ENCODE data around the gene FOSL2.

FOSL2 gene

GRCh38 chr2:28431741-28432140 lies 39.1 kb downstream of the FOSL2 start:
- no peak overlapping the region for H3K4me3 ChIP-seq (ENCODE audit: insufficient read depth, low read depth, low read length)
- no peaks in the 10 kb centered on the region for H3K36me3 ChIP-seq (ENCODE audit: control insufficient read depth, insufficient read depth, low read length)
- no peaks in the 10 kb centered on the region for H3K4me1 ChIP-seq (ENCODE audit: control insufficient read depth, insufficient read depth, low read length)
- H3K27ac ChIP-seq (ENCODE audit: insufficient read depth, low read depth, low read length, poor library complexity, severe bottlenecking), result no peak overlapping the region
- WGBS, 2 experiments, result 90 to 93% methylated on average over 4 of the region's 4 CpGs
- no peaks in the 10 kb centered on the region for H3K9me3 ChIP-seq (ENCODE audit: control insufficient read depth, low read length)
- no peaks in the 10 kb centered on the region for H3K27me3 ChIP-seq (ENCODE audit: control insufficient read depth, insufficient read depth, low read length, poor library complexity, severe bottlenecking)

GRCh38 chr2:28432362-28432761 lies 39.7 kb downstream of the FOSL2 start:
- no peak overlapping the region for H3K4me3 ChIP-seq (ENCODE audit: insufficient read depth, low read depth, low read length)
- no peaks in the 10 kb centered on the region for H3K27me3 ChIP-seq (ENCODE audit: control insufficient read depth, insufficient read depth, low read length, poor library complexity, severe bottlenecking)
- H3K36me3 ChIP-seq (ENCODE audit: control insufficient read depth, insufficient read depth, low read length), result no peaks in the 10 kb centered on the region
- no peaks in the 10 kb centered on the region for H3K9me3 ChIP-seq (ENCODE audit: control insufficient read depth, low read length)
- no peaks in the 10 kb centered on the region for H3K4me1 ChIP-seq (ENCODE audit: control insufficient read depth, insufficient read depth, low read length)
- 94 to 97% methylated on average over 8 of the region's 8 CpGs for WGBS, 2 experiments
- H3K27ac ChIP-seq (ENCODE audit: insufficient read depth, low read depth, low read length, poor library complexity, severe bottlenecking), result no peak overlapping the region

GRCh38 chr2:28433215-28433614 lies 40.6 kb downstream of the FOSL2 start:
- Histone ChIP-seq H3K4me3 (ENCODE audit: insufficient read depth, low read depth, low read length) (no peak overlapping the region), H3K27me3 (ENCODE audit: control insufficient read depth, insufficient read depth, low read length, poor library complexity, severe bottlenecking) (no peaks in the 10 kb centered on the region), H3K4me1 (ENCODE audit: control insufficient read depth, insufficient read depth, low read length) (no peaks in the 10 kb centered on the region), H3K27ac (ENCODE audit: insufficient read depth, low read depth, low read length, poor library complexity, severe bottlenecking) (no peak overlapping the region), H3K36me3 (ENCODE audit: control insufficient read depth, insufficient read depth, low read length) (no peaks in the 10 kb centered on the region), H3K9me3 (ENCODE audit: control insufficient read depth, low read length) (no peaks in the 10 kb centered on the region)
- 94% methylated on average over 2 of the region's 2 CpGs for WGBS, 2 experiments

GRCh38 chr2:28433935-28434599 lies 41.4 kb downstream of the FOSL2 start:
- H3K9me3 ChIP-seq (ENCODE audit: control insufficient read depth, low read length), result no peaks in the 10 kb centered on the region
- no peaks in the 10 kb centered on the region for H3K27me3 ChIP-seq (ENCODE audit: control insufficient read depth, insufficient read depth, low read length, poor library complexity, severe bottlenecking)
- no peaks in the 10 kb centered on the region for H3K36me3 ChIP-seq (ENCODE audit: control insufficient read depth, insufficient read depth, low read length)
- H3K4me1 ChIP-seq (ENCODE audit: control insufficient read depth, insufficient read depth, low read length), result no peaks in the 10 kb centered on the region
- no peak overlapping the region for H3K27ac ChIP-seq (ENCODE audit: insufficient read depth, low read depth, low read length, poor library complexity, severe bottlenecking)
- no peak overlapping the region for H3K4me3 ChIP-seq (ENCODE audit: insufficient read depth, low read depth, low read length)
- WGBS, 2 experiments, result 94 to 95% methylated on average over 8 of the region's 8 CpGs

GRCh38 chr2:28434600-28434989 lies 41.9 kb downstream of the FOSL2 start:
- Histone ChIP-seq H3K27me3 (ENCODE audit: control insufficient read depth, insufficient read depth, low read length, poor library complexity, severe bottlenecking) (no peaks in the 10 kb centered on the region), H3K27ac (ENCODE audit: insufficient read depth, low read depth, low read length, poor library complexity, severe bottlenecking) (no peak overlapping the region), H3K4me3 (ENCODE audit: insufficient read depth, low read depth, low read length) (no peak overlapping the region), H3K36me3 (ENCODE audit: control insufficient read depth, insufficient read depth, low read length) (no peaks in the 10 kb centered on the region), H3K4me1 (ENCODE audit: control insufficient read depth, insufficient read depth, low read length) (no peaks in the 10 kb centered on the region), H3K9me3 (ENCODE audit: control insufficient read depth, low read length) (no peaks in the 10 kb centered on the region)
- WGBS, 2 experiments, result 89 to 95% methylated on average over 5 of the region's 5 CpGs

- H3K9me3 ChIP-seq (ENCODE audit: control insufficient read depth, low read length), result no peaks in the 10 kb centered on the region
- WGBS, 2 experiments, result 93 to 97% methylated on average over 4 of the region's 4 CpGs
- no peak overlapping the region for H3K27ac ChIP-seq (ENCODE audit: insufficient read depth, low read depth, low read length, poor library complexity, severe bottlenecking)
Measured at GRCh38 chr2:28435241-28435640, 42.6 kb downstream of the FOSL2 start.

GRCh38 chr2:28435814-28436351 lies 43.2 kb downstream of the FOSL2 start:
- WGBS, 2 experiments, result 88 to 94% methylated on average over 3 of the region's 4 CpGs

More at GRCh38 chr2:28435241-28435640, 42.6 kb downstream of the FOSL2 start:
- Histone ChIP-seq H3K36me3 (ENCODE audit: control insufficient read depth, insufficient read depth, low read length) (no peaks in the 10 kb centered on the region), H3K4me3 (ENCODE audit: insufficient read depth, low read depth, low read length) (no peak overlapping the region), H3K4me1 (ENCODE audit: control insufficient read depth, insufficient read depth, low read length) (no peaks in the 10 kb centered on the region), H3K27me3 (ENCODE audit: control insufficient read depth, insufficient read depth, low read length, poor library complexity, severe bottlenecking) (no peaks in the 10 kb centered on the region)

GRCh38 chr2:28436525-28437051 lies 43.9 kb downstream of the FOSL2 start:
- Histone ChIP-seq H3K4me1 (ENCODE audit: control insufficient read depth, insufficient read depth, low read length) (no peaks in the 10 kb centered on the region), H3K27me3 (ENCODE audit: control insufficient read depth, insufficient read depth, low read length, poor library complexity, severe bottlenecking) (no peaks in the 10 kb centered on the region), H3K9me3 (ENCODE audit: control insufficient read depth, low read length) (no peaks in the 10 kb centered on the region), H3K36me3 (ENCODE audit: control insufficient read depth, insufficient read depth, low read length) (no peaks in the 10 kb centered on the region), H3K27ac (ENCODE audit: insufficient read depth, low read depth, low read length, poor library complexity, severe bottlenecking) (no peak overlapping the region), H3K4me3 (ENCODE audit: insufficient read depth, low read depth, low read length) (no peak overlapping the region)
- WGBS, 2 experiments, result 91 to 94% methylated on average over 17 of the region's 17 CpGs

More at GRCh38 chr2:28435814-28436351, 43.2 kb downstream of the FOSL2 start:
- Histone ChIP-seq H3K9me3 (ENCODE audit: control insufficient read depth, low read length) (no peaks in the 10 kb centered on the region), H3K36me3 (ENCODE audit: control insufficient read depth, insufficient read depth, low read length) (no peaks in the 10 kb centered on the region), H3K4me3 (ENCODE audit: insufficient read depth, low read depth, low read length) (no peak overlapping the region), H3K27me3 (ENCODE audit: control insufficient read depth, insufficient read depth, low read length, poor library complexity, severe bottlenecking) (no peaks in the 10 kb centered on the region), H3K4me1 (ENCODE audit: control insufficient read depth, insufficient read depth, low read length) (no peaks in the 10 kb centered on the region), H3K27ac (ENCODE audit: insufficient read depth, low read depth, low read length, poor library complexity, severe bottlenecking) (no peak overlapping the region)

- Histone ChIP-seq H3K9me3 (ENCODE audit: control insufficient read depth, low read length) (no peaks in the 10 kb centered on the region), H3K27ac (ENCODE audit: insufficient read depth, low read depth, low read length, poor library complexity, severe bottlenecking) (no peak overlapping the region), H3K27me3 (ENCODE audit: control insufficient read depth, insufficient read depth, low read length, poor library complexity, severe bottlenecking) (no peaks in the 10 kb centered on the region), H3K36me3 (ENCODE audit: control insufficient read depth, insufficient read depth, low read length) (no peaks in the 10 kb centered on the region), H3K4me1 (ENCODE audit: control insufficient read depth, insufficient read depth, low read length) (no peaks in the 10 kb centered on the region), H3K4me3 (ENCODE audit: insufficient read depth, low read depth, low read length) (no peak overlapping the region)
- WGBS, 2 experiments, result 93 to 94% methylated on average over 18 of the region's 18 CpGs
Measured at GRCh38 chr2:28437149-28437835, 44.6 kb downstream of the FOSL2 start.

GRCh38 chr2:28437918-28438317 lies 45.3 kb downstream of the FOSL2 start:
- WGBS, 2 experiments, result 78 to 81% methylated on average over 5 of the region's 5 CpGs
- H3K9me3 ChIP-seq (ENCODE audit: control insufficient read depth, low read length), result no peaks in the 10 kb centered on the region
- no peak overlapping the region for H3K4me3 ChIP-seq (ENCODE audit: insufficient read depth, low read depth, low read length)
- no peak overlapping the region for H3K27ac ChIP-seq (ENCODE audit: insufficient read depth, low read depth, low read length, poor library complexity, severe bottlenecking)
- H3K36me3 ChIP-seq (ENCODE audit: control insufficient read depth, insufficient read depth, low read length), result no peaks in the 10 kb centered on the region
- no peaks in the 10 kb centered on the region for H3K4me1 ChIP-seq (ENCODE audit: control insufficient read depth, insufficient read depth, low read length)
- no peaks in the 10 kb centered on the region for H3K27me3 ChIP-seq (ENCODE audit: control insufficient read depth, insufficient read depth, low read length, poor library complexity, severe bottlenecking)

All from ectodermal cell (in vitro differentiated cells).